Vagina (tissue), 2 donors: ENCODE measurements around the gene FADS2.

ENCODE experiments used
- POLR2A ChIP-seq, 2 donors: fragments of 450-650 bp; IDR thresholded peaks; one replicate each; pipeline ENCODE4 v1.6.1; 2017; ENCODE audit warnings: antibody characterized with exemption in 2 of 2, mild to moderate bottlenecking in 2 of 2, moderate library complexity in 2 of 2
- POLR2AphosphoS5 ChIP-seq, 2 donors: sonication (generic); formaldehyde crosslinking; IDR thresholded peaks; one replicate each; pipeline ENCODE4 v1.9.0; 2017; ENCODE audit warnings: antibody characterized with exemption in 2 of 2, mild to moderate bottlenecking in 2 of 2, low read depth in 1 of 2; ENCODE audit not compliant: insufficient read depth in 1 of 2
- TF ChIP-seq, protein P1 (sequence below), 3 experiments: fragments of 450-650 bp in 2 of 3; fragments of 200-600 bp in 1 of 3; sonication (generic) in 1 of 3; IDR thresholded peaks; one replicate each; pipeline ENCODE4 v1.5.1; 2017 to 2019; ENCODE audit warnings: antibody characterized with exemption in 3 of 3, mild to moderate bottlenecking in 2 of 3, moderate library complexity in 2 of 3

DNA sequence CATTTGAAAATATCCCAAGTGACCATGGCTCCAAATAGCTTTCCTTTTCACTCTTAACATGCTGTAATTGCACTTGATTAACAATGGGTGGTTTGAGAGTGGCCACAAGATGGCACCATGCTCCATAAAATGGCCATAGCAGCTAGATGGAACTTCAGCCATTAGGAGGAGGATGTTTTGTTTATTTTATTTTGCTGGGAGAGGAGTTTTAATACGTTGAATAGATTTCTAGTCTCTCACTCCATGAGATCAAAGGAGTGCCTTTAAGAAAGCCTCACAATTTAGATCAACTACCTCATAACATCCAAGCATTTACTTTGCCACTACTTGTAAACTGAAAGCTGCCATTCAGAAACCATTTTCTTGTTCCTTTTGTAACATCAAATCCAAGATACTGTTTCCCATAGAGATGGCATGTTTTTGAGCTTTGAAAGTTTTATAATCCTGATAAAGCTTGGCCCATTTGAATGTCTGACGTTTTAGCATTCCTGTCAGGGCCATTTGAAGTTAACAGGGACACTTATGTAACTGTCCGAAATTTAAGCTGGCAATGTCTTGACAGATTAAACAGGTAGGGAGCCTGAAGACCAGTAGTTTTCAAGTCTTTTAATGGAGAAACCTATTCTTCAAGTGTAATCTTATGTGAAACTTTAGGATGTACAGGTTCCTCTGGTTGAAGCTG, 30.7 kb upstream of the FADS2 start:
- TF ChIP-seq, protein P1, sequence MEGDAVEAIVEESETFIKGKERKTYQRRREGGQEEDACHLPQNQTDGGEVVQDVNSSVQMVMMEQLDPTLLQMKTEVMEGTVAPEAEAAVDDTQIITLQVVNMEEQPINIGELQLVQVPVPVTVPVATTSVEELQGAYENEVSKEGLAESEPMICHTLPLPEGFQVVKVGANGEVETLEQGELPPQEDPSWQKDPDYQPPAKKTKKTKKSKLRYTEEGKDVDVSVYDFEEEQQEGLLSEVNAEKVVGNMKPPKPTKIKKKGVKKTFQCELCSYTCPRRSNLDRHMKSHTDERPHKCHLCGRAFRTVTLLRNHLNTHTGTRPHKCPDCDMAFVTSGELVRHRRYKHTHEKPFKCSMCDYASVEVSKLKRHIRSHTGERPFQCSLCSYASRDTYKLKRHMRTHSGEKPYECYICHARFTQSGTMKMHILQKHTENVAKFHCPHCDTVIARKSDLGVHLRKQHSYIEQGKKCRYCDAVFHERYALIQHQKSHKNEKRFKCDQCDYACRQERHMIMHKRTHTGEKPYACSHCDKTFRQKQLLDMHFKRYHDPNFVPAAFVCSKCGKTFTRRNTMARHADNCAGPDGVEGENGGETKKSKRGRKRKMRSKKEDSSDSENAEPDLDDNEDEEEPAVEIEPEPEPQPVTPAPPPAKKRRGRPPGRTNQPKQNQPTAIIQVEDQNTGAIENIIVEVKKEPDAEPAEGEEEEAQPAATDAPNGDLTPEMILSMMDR (IDR thresholded peaks at IDR 0.05), result peak; percentile 56 to 81 (median 64)
- no peak for TF ChIP-seq POLR2A (IDR thresholded peaks at IDR 0.05)
- TF ChIP-seq POLR2AphosphoS5 (IDR thresholded peaks at IDR 0.05; ENCODE audit: insufficient read depth in 1 of 2, low read depth in 1 of 2), result peak in 1 of 2 donors; percentile 82
